Fibroblast of gingiva (primary cell): Measurements from ENCODE around the gene SRP9.

Experiments
- DNase-seq: peaks from one replicate; pipeline ENCODE4 v3.0.0-alpha.2; 2011; ENCODE audit warnings: low read depth

The SRP9 gene, protein sequence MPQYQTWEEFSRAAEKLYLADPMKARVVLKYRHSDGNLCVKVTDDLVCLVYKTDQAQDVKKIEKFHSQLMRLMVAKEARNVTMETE

DNA sequence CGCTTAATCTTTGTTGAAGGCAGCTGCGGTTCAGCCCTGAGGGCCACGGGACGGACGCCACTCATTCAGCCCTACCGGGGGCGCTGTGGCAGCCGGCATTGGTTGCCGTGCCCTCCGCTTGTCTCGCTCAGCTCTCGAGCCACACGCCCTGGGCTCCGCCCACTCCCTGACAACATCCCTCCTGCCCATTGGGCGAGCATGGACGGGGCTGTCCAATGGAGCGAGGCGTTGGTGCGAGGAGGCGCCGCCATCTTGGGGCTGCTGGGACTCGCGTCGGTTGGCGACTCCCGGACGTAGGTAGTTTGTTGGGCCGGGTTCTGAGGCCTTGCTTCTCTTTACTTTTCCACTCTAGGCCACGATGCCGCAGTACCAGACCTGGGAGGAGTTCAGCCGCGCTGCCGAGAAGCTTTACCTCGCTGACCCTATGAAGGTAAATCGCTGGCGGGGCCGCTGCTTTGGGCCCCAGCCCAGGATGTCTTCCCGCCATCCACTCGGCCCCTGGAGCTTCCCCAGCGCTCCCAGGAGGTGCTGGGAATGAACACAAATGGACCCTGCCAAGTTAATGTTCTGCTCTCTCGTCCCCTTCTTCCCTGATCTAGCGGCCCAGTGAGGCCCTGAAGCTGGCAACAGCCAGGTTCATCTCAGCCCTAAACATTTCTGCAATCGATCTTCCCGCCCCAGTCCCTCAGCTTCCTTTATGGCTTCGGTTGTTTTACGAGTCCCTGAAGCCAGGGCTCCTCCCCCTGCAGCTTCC lies at the start of gene SRP9:
SRP9 (plus strand) TSS at position 244 of the 754 bp plus-strand sequence; CDS start at position 359, 115 bp downstream.
- DNase-seq, result peak; percentile 96

DNA sequence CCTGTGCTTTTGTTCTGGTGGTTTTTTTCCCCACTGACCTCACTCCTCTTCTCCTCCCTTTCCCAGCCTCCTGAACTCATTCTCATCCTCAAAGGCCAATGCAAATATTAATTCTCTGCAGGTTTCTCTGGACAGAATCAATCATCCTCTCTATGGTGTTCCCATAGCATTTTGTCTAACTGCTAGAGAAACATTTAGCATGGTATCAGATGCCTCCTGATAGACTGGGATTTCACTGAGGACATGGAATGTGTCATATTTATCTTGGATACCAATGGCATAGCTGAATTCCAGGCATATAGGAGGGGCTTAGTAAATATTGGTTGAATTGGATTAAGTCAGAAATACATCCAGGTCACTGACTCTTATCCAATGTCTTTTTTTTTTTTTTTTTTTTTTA lies 46.1 kb upstream of the SRP9 start:
- DNase-seq, result no peak

DNA sequence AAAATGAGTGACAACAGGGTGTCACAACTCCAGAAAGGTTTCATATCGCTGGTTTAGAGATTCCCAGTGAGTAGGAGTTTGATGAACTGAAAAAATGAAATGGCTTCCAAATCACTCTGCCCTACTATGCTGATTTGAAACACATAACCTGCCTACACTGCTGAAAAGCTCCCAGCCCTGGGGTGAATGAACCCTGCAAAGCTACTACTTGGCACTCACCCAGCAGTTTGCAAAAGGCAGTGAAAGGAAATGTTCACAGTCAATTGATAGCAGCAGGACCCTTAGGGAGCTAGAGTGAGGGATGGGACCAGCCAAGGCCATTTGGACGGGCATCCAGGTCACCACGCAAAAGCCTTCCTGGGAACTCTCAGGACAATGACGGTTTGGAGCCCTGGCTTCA lies 44.4 kb upstream of the SRP9 start:
- no peak for DNase-seq

DNA sequence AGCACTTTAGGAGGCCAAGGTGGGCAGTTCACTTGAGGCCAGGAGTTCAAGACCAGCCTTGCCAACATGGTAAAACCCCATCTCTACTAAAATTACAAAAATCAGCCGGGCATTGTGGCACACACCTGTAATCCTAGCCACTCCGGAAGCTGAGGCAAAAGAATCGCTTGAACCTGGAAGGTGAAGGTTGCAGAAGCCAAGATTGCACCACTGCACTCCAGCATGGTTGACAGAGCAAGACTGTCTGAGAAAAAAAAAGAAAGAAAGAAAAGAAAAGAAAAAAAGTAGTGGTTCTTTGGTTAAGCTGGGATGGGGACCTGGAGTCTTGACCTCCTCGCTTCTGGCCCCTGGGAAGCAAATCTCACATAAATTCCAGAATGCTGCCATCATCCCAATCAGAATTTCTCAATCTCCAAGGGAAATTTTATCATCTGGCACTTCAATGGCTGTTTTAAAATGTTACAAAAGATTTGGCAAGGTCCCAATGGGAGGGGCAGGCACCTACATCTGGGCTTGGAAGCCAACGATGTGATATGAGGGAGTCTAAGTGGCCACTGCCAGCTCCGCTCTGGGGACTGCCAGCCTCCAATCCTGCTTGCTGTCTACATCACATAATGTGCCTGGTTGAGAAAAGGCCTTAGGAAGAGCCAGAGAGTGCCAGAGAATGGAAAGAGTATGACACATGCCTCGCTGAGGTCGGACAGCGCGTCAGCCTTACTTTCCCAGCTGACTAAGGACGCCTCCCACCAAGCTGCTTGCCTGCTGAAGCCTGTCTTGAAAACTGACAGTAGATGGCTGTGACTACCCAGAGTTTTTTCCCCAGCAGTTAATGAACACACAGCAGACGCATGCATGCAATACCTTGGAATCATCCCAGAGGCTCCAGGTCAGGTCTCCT lies 42.1 kb upstream of the SRP9 start:
- DNase-seq, result peak; percentile 95

DNA sequence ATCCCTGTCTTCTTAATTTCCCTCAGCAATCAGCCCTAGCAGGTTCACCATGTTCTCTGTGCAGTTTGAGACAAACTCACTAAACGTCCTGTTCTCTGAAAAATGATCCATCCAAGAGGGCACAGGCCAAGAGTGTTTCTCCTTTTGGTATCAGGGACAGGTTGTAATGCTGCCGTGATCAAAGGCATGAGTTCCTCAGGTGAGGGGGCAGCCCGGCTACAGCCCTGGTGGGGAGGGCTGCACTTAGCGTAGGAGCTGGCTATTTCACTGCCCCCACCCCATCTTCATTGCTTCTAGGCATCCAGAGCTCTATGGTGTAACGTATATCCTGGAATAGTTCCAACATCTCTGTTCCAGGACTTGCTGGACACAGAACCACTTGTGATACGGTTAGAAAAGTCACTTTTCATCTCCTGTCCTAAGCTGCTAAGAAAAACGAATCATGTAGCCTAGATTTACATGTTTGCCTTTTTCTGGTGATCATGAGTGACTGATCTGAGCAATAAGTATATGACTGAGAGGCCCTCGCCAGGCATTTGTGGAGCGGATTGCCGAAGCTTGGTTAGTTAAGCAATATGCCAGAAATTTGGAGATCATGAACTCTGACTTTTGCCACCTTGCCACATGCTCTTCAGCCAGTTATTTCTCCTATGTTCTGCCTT lies 41.1 kb upstream of the SRP9 start:
- DNase-seq, result no peak

DNA sequence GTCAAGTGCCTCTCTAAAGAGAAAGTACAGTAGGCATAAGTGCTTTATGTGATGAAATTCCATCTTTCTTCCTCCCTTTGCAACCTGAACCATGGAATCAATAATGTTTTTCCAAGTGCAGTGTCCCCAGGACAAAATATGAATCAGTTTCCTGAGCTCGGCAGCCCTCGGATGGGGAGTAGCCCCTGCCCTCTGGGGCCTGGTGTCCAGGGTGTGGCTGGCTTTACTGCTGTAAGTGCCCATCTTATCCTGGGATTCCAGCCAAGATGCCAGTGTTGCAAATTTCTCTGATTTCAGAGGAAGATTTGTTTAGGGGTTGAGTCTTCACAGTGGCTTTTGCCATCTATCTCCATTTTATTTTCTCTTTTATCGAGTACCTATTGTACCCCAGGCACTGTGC lies 40.5 kb upstream of the SRP9 start:
- peak; percentile 50 for DNase-seq

DNA sequence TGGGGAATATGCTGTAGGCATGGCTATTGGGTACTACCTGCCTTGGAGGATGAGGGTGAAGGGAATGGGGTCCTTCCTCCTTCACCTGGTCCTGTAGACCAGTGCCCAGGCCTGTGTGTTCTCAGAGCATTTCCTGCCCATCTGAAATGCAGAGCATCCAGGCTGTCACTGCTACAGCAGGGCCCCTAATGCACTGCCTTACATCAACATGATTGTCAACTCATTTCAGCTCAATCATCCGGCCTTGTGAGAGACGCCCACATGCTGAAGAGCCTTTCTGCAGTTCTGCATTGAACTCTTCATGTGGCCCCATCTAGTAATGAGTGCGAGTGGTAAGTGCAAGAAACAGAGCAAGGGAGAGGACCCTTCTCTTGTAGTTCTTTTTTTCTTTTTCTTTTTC lies 39.8 kb upstream of the SRP9 start:
- no peak for DNase-seq

DNA sequence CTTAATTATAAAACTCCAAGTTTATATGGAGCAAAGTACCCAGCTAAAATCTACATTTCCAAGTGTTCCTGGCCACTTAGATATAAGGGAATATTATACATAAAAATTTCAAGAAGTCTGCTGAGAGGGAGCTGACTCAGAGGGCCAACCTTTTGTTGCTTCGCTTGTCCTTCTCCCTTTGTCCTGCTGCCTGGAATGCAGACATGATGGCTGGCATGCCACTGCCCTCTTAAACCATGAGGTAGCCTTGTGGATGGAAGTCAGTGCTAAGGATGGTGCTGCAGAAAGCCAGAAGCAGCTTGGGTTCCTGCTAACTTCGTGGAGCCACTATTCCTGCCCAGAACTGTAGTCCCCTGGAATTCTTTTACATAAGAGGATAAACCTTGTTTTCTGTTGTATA lies 38.9 kb upstream of the SRP9 start:
- no peak for DNase-seq

DNA sequence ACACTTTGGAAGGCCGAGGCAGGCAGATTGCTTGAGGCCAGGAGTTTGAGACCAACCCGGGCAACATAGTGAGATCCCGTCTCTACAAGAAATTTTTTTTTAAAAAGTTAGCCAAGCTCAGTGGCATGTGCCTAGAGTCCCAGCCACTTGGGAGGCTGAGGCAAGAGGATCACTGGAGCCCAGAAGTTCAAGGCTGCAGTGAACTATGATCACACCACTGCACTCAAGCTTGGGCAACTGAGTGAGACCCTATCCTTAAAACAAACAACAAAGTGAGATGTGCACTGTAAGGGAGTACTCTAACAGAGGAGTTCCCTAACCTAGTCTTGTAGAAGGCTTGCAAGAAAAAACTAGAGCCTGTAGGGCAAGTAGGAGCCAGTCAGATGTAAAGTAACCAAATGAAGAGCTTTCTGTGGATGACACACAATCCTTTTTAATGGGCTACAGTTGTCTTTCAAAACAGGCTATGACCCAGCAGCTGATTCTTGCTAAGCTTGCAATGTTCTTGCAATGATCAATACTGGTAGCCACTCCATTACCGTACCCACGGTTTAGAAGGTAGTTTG lies 38.0 kb upstream of the SRP9 start:
- DNase-seq, result no peak

DNA sequence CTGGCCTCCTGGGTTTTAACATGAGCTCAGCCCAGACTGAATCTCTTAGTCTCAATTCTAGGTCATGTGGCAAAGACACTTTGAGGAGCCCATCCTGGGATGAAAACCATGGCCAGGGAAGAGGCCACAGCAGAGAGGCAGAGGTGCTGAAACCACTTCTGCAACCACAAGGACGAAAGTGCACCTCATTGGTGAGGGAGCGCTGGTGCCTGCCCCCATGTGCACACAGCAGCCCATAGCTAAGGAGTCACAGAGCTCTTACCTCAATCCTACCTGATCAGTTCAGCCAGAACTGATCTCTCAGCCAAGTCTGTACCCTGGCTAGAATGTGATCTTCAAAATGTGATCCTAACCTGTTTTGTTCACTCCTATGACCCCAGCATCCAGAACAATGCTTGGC lies 32.9 kb upstream of the SRP9 start:
- no peak for DNase-seq

DNA sequence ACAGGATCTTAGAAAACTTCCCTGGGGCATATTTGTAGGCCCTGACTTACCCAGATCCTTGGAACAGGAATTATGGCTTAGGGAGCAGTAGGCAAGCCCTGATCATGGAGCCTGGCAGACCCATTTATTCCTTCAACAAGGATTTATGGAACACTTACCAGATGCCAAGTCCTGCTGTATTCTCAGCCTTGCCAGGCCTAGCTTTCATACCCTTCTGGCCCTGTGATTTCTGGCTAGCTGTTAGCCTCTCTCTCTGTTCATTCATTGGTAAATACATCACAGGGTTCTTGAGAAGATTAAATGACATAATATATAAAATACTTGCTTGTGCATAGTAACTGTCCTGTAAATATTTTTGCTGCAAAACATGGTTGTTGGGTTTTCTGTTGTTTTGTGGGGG lies 32.4 kb upstream of the SRP9 start:
- DNase-seq, result no peak

DNA sequence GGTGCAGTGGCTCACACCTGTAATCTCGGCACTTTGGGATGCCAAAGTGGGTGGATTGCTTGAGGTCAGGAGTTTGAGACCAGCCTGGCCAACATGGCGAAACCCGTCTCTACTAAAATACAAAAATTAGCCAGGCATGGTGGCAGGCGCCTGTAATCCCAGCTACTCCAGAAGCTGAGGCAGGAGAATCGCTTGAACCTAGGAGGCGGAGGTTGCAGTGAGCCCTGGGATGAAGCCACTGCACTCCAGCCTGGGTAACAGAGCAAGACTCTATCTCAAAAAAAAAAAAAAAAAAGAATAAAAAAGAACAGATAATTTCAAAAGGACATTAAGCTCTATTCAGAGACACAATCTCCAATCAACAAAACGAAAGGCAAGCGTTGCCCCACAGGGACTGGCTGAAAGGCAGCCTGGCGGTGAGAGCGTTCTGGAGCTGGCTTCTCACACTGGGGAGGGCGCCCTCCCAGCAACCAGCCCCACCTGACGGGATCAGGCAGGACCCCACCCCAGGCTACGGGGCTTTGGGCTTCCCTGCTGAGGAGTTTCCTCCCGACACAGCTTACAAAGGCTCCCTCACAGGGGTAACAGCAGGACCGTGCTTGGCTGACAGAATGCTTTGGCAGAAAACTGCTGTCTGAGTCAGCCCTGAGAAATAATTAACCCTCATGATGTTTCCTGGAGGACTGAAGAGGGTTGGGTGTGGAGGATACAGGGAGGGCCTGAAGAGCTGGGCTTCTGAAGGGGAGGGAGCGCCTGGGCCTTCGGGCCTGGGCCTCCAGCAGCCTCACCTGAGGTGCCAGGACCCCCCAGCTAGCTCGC lies 31.1 kb upstream of the SRP9 start:
- peak; percentile 81 for DNase-seq

DNA sequence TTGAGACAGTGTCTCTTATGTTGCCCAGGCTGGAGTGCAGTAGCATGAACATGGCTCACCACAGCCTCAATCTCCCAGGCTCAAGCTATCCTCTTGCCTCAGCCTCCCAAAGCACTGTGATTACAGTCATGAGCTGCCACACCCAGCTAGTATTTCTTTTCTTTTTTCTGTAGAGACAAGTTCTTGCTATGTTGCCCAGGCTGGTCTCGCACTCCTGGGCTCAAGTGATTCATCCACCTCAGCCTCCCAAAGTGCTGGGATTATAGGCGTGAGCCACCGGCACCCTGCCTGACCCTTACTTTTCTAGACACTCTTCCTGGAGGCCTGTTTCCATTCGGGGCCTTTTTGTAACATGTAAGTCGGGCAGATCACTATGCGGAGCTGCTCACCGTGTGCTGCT lies 30.1 kb upstream of the SRP9 start:
- no peak for DNase-seq

DNA sequence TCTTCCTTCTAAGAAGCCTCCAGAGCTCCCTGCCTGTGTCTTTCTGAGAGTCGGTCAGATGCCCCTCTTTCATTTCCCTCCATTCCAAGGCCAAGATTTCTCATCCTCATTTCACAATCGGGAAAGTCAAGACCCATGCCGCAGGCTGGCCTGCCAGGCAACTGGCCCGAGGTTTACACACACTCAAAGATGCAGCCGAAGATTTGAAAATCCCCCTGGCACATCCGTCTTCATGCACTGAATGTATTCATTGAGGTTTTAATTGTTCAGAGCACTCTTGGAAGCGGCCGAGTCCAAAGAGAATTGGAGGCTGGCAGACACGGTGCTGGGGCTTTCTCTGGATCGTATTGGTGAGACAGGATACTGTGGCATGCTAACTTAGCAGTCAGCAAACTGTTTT lies 29.1 kb upstream of the SRP9 start:
- DNase-seq, result peak; percentile 87

DNA sequence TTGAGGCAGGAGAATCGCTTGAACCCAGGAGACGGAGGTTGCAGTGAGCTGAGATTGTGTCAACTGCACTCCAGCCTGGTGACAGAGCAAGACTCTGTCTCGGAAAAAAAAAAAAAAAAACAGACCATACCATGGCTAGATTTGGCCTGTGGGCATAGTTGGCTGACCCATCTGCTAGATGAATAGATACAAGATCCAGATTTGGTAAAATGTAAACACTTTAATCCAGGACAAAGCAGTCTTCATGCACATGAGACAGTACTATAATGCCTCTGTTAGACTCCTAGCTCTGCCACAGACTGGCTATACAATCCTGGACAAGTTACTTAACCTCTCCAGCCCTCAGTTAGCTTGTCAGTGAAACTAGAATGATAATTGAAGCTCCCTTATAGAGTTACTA lies 27.9 kb upstream of the SRP9 start:
- DNase-seq, result no peak

DNA sequence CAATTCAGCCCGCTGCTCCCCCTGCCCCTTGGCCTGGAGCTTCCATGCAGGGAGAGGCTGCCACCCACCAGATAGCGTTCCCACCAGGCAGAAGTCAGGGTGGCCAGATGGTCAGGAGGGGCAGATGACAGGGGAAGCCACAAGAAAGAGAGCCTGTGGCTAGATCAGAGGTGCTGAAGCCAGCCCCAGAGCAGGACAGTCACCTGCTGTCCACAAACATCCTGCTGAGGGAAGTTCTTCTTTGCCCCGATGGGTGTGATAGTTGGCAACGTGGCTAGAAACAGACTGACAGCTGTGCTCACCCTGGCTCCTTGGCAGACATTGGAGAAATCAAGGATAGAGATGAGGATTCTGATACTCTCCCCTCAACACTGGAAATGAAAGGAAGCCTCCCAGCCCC lies 27.2 kb upstream of the SRP9 start:
- DNase-seq, result no peak

DNA sequence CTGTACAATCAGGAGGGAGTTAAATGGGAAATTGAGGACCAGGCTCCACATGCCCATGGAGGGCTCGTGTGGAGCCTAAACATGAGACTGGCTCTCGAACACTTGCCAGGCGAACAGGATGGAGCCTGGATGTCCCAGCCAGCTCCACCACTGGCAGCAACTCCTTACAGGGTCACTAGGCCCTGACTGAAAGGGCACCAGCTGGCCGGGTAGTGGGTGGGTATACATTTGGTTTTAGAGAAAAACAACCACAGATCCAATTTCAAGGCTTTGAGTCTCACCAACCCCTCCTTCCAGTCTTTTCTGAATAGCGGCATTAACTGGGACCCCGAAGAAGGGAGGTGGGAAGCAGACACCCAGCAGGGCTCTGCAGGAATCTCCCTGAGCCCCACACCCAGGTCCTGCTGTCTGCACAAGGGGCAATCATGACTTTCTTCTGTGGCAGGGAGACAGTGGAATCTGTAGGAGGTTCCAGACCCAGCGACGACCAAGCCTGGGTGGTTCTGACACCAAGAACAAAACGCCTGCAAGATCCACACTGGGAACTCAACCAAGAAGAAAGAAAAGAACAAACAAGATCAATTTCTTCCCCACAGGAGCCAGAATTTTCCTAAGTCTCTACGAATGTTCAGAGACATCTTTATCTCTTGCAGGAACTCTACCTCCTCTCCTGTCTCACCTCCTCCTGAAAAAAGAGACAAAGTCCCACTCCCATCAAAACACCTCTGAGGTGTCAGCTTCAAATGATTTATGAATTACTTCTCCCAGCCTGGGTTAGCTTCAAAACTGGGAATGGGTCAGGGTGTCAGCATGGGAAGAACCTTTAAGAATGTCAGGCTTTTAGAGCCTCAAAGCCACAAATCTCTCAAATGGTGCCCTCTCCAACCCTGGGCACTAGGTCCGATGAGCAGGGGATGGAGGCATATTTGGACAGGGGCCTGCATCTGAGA lies 26.5 kb upstream of the SRP9 start:
- DNase-seq, result no peak

DNA sequence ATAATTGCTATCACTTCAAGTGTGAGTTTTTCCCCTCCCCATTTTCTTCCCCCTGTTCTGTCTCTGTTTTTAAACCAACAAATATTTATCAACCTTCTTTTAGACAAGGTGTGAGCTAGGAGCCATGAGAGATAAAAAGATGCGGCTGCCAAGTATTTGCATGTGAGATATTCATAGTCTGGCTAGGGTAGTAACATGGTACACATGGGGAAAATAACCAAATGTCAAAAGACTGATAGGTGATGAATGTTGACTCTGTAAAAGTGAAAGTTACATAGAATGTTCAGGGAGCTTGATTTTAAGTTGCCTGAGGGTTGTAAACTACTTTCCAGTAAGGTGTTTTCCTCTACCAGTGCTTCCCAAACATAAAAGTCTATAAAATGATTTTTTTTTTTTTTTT lies 25.4 kb upstream of the SRP9 start:
- DNase-seq, result no peak

DNA sequence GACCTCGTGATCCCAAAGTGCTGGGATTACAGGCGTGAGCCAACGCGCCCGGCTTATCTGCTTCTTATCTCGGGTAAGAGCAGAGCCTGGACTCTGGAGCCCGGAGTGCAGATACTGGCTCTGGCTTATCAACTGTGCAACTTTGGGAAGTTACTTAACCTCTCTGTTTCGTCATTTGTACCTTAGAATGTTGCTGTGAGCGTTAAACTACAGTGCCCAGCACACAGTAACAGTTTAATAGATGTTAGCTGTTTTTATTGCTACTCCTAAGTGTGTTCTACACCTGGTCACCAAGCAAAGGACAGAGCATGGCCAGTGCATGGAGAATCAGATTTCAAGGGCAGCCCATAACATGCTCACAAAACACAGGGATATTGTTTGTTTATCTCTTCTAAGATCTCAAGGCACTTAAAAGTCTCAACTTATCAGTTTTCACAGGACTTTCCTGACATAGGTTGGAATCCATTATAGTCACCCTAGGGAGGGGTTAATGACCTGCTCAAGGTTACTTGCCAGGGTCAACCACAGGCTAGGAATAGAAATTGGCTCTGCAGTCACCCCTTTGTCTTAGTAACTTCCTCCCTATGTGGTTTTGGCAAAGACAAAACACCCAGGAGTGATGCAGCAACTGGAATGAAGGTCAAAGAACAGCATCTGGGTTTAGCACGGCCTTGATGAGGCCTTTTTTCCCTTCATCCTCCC lies 22.5 kb upstream of the SRP9 start:
- peak; percentile 93 for DNase-seq
